Coronary artery (tissue), 2 donors: Measurements from ENCODE around the gene NOX5.
"Not testable (repeated sequence)": the region's sequence is repeated elsewhere in the genome, so short reads cannot be mapped to it uniquely, and the experiment has no call there.

Experiments used
- DNase-seq: peaks from one replicate; pipeline ENCODE4 v3.0.0-alpha.2; 2017; ENCODE audit warnings: low spot score
- H3K27ac ChIP-seq, 2 donors: fragments of 200-600 bp; sonication (generic); one replicate each; pipeline ENCODE4 v1.5.1; 2016 to 2019
- H3K4me3 ChIP-seq: fragments of 200-600 bp; sonication (generic); 2 replicates; pipeline ENCODE4 v1.5.1; 2016; ENCODE audit warnings: mild to moderate bottlenecking, moderate library complexity
- TF ChIP-seq, protein P1 (sequence below): fragments of 200-600 bp; sonication (generic); IDR thresholded peaks from one replicate; pipeline ENCODE4 v1.5.1; 2019; ENCODE audit warnings: antibody characterized with exemption

Gene NOX5

DNA sequence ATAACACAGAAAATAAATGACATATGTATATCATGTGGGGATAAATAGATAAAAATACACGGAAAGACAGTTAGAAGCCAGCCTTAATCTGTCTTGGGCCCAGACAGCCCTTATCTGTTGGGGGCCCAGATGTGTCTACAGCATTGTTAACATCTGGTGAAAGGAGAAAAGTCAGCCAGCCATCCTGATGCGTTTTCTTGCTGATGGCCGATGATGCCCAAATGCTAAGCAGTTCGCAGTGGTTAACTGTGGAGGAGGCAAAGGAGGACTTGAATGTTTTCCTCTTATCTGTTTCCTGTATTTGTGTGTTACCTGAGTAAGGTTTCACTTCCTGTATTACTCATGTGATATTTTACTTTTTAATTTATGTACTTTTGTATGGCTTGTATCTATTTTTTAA, 46.2 kb downstream of the NOX5 start:
- TF ChIP-seq, protein P1, sequence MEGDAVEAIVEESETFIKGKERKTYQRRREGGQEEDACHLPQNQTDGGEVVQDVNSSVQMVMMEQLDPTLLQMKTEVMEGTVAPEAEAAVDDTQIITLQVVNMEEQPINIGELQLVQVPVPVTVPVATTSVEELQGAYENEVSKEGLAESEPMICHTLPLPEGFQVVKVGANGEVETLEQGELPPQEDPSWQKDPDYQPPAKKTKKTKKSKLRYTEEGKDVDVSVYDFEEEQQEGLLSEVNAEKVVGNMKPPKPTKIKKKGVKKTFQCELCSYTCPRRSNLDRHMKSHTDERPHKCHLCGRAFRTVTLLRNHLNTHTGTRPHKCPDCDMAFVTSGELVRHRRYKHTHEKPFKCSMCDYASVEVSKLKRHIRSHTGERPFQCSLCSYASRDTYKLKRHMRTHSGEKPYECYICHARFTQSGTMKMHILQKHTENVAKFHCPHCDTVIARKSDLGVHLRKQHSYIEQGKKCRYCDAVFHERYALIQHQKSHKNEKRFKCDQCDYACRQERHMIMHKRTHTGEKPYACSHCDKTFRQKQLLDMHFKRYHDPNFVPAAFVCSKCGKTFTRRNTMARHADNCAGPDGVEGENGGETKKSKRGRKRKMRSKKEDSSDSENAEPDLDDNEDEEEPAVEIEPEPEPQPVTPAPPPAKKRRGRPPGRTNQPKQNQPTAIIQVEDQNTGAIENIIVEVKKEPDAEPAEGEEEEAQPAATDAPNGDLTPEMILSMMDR: no peak

DNA sequence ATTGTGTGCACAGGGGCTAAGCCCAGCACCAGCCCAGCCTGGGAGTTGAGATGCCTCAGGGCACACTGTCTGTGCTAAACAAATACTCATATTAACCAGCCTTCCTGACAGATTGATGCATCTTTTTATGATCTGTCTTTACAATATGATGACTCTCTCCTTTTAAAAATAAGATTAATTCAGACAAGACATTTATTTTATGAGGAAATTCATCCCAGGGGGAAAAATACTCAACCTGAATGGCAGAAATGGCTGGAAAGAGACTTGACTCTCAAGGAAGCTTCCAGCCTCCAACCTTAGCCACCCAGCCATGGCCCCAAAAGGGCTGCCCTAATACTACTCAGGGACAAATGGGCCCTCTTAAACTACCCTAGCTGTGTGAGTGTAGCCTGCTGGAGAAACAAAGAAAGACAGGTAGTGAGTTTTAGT, 46.9 kb downstream of the NOX5 start:
- Histone ChIP-seq H3K27ac (no peak overlapping the region), H3K4me3 (no peak overlapping the region)
- TF ChIP-seq, protein P1: no peak

More for the DNA sequence above, 46.2 kb downstream of the NOX5 start:
- DNase-seq: no peak
- Histone ChIP-seq H3K27ac (no peak overlapping the region), H3K4me3 (no peak overlapping the region)

DNA sequence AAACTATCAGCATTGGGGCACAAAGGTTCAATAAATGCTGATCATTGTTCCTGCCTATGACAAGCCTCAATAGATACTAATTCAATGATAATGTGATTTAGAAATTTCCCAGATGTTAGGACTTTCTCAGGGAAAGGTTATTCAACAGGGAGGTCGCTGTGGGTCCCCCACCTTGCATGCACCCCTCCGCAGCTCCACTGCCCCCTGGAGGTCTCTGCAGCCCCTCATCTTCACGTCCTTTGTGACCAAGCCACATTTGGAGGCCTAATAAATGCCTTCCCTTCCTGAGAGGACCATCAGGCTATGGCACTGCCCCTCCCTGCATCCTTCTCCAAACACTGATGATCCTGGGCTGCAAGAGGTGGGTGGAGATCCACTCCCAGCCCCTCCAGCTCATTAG, 50.2 kb downstream of the NOX5 start:
- TF ChIP-seq, protein P1: no peak
- DNase-seq: no peak

More for the DNA sequence above, 46.9 kb downstream of the NOX5 start:
- no peak for DNase-seq

DNA sequence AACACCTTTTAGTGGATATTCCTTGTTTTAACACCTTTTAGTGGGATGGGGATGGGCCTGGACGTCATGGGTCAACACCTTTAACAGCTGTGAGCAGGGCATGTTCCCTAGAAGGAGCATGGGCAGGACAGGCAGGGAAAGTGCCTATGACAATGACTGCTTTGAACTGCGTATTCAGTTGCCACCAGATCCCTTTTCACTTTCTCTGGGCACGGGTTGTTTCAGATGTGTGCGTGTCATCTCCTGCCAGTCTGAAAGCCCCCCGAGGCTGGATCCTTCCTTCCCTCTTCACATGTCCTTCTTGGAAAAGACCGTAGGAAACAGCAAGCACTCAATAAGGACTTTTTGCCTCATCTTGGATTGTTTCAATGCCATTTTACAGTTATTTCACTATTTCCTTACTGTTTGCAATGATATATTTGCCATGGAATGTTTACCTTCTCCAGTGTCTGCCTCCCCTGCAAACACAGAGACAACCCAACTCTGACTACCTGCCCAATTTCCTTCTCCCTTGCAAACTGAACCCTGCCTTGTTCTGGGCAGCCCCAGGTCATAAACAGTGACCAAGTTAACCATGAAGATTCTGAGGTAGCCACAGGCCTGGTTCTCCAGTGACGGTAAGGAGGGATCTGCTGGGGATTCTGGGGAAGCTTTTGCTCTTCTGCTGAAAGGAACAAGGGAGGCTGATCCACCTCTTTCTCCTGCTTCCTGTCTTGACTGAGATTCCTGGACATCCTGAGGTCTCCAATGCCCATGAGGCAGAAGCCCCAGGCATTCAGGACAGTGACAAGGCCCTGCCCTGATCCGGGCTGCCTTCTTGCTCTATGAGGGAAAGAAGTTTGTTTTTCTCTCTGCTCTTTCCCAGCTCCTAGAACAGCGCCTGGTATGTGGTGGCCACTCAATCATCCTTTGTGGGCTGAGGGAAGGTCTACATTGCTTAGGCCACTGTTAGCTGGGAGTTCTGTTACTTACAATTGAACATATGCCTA, 51.8 kb downstream of the NOX5 start:
- H3K27ac ChIP-seq: no peak overlapping the region
- H3K4me3 ChIP-seq: no peak overlapping the region
- TF ChIP-seq, protein P1: no peak

More for the DNA sequence above, 50.2 kb downstream of the NOX5 start:
- no peak overlapping the region for H3K27ac ChIP-seq
- no peak overlapping the region for H3K4me3 ChIP-seq

DNA sequence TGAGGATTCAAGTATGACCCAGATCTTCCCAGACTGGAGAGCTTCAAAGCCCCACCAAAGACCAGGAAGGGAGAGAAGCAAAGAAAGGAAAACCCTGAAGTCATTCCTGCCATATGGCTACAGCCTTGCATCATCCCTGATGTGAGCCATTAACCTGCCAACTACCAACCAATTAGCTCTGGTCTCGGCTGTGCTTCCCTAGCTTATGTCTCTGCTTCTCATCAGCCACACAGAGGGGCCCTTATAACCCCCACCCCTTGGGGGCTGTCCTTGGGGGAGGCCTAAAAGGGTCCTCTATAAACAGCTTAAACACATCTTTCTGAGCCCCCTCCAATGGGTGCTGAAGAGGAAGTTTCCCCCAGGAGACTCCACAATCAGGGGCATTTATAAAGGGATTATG, 52.8 kb downstream of the NOX5 start:
- TF ChIP-seq, protein P1: no peak
- Histone ChIP-seq H3K4me3 (no peak overlapping the region), H3K27ac (no peak overlapping the region)
- DNase-seq: no peak

More for the DNA sequence above, 51.8 kb downstream of the NOX5 start:
- no peak for DNase-seq

DNA sequence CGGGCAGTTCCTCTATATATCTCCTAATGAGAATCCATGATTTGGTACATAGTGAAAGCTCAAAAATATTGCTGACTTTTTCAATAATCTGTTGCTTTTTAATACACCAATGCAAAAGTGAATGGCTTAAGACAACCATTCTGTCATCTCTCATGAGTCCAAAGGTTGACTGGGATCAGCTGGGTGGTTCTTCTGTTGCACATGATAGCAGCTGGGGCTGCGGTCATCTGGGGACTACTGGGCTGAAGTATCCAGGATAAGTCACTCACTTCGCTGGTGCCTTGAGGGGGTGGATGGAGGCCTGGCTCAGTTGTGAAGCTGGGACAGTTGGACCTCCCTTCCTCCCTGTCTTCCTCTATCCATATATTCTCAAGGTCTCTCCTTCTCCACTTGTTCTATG, 53.7 kb downstream of the NOX5 start:
- DNase-seq: no peak
- no peak overlapping the region for H3K27ac ChIP-seq
- no peak overlapping the region for H3K4me3 ChIP-seq
- TF ChIP-seq, protein P1: no peak

DNA sequence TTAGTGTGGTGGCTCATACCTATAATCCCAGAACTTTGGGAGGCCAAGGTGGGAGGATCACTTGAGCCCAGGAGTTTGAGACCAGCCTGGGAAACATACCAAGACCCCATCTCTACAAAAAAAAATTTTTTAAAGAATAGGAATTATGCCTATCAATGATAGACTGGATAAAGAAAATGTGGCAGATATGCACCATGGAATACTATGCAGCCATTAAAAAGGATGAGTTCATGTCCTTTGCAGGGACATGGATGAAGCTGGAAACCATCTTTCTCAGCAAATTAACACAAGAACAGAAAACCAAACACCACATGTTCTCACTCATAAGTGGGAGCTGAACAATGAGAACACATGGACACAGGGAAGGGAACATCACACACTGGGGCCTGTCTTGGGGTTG, 54.8 kb downstream of the NOX5 start:
- DNase-seq, H3K27ac ChIP-seq, H3K4me3 ChIP-seq: not testable (repeated sequence)
